ENCODE data around the gene TP63.
"Not testable (repeated sequence)": the region's sequence is repeated elsewhere in the genome, so short reads cannot be mapped to it uniquely, and the experiment has no call there.

Gene TP63

GRCh38 chr3:189588475-189589178, 42.6 kb upstream of the TP63 start:
- TF ChIP-seq ZFX (IDR thresholded peaks at IDR 0.05; ENCODE audit: borderline replicate concordance) (no peak), CTCF (IDR thresholded peaks at IDR 0.05) (no peak)
- no peak overlapping the region for H3K27ac ChIP-seq

GRCh38 chr3:189589179-189589569, 42.0 kb upstream of the TP63 start:
- no peak overlapping the region for H3K27ac ChIP-seq
- TF ChIP-seq ZFX (IDR thresholded peaks at IDR 0.05; ENCODE audit: borderline replicate concordance) (no peak), CTCF (IDR thresholded peaks at IDR 0.05) (no peak)

GRCh38 chr3:189590223-189590622, 41.0 kb upstream of the TP63 start:
- no peak overlapping the region for H3K27ac ChIP-seq
- no peak for TF ChIP-seq ZFX (IDR thresholded peaks at IDR 0.05; ENCODE audit: borderline replicate concordance)
- TF ChIP-seq CTCF (IDR thresholded peaks at IDR 0.05): no peak

- no peak overlapping the region for H3K27ac ChIP-seq
- no peak for TF ChIP-seq ZFX (IDR thresholded peaks at IDR 0.05; ENCODE audit: borderline replicate concordance)
- TF ChIP-seq CTCF (IDR thresholded peaks at IDR 0.05): no peak
These were observed 37.6 kb upstream of the TP63 start for GRCh38 chr3:189593581-189593980.

GRCh38 chr3:189596078-189596979, 34.9 kb upstream of the TP63 start:
- not testable (repeated sequence) for H3K27ac ChIP-seq

GRCh38 chr3:189597918-189598317, 33.3 kb upstream of the TP63 start:
- TF ChIP-seq CTCF (IDR thresholded peaks at IDR 0.05) (no peak), ZFX (IDR thresholded peaks at IDR 0.05; ENCODE audit: borderline replicate concordance) (no peak)
- no peak overlapping the region for H3K27ac ChIP-seq

GRCh38 chr3:189598530-189599225, 32.5 kb upstream of the TP63 start:
- no peak overlapping the region for H3K27ac ChIP-seq

More at GRCh38 chr3:189598530-189599225, 32.5 kb upstream of the TP63 start:
- TF ChIP-seq ZFX (IDR thresholded peaks at IDR 0.05; ENCODE audit: borderline replicate concordance) (no peak), CTCF (IDR thresholded peaks at IDR 0.05) (no peak)
